GM12891 (cell line): ENCODE results near the gene ITGA1.

Source experiments
- POLR2A ChIP-seq: IDR thresholded peaks from 2 replicates; pipeline ENCODE4 v1.6.1; 2011; ENCODE audit warnings: low read depth, low read length, control low read depth
- POLR2AphosphoS5 ChIP-seq: IDR thresholded peaks from 2 replicates; pipeline ENCODE4 v1.6.1; 2011; ENCODE audit warnings: low read depth, low read length, control low read depth
- TAF1 ChIP-seq: IDR thresholded peaks from 2 replicates; pipeline ENCODE4 v1.6.1; 2011; ENCODE audit warnings: low read depth, low read length, control low read depth

- TF ChIP-seq TAF1 (no peak), POLR2A (no peak), POLR2AphosphoS5 (no peak)
Observed at GRCh38 chr5:52884453-52884852, 96.7 kb downstream of the ITGA1 start.
